ENCODE results near the gene DTNBP1.

DTNBP1 gene

DNA sequence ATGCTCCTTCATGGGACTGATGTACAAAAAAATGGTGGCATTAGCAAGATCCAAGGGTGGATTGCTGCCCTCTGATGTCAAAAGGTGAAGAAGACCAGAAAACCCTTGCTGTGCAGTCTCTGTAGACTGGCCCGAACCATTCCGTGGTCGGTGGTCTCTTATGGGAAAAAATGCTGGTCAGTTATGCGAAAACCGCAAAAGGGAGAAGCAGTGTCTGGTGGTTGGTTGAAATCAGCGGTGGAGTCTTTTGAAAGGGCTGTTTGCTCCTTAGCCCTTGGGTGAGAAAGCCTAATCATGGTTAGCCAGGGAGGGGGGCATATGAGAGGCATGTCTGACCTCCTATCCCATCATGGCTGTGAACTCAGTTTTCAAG, 108.1 kb downstream of the DTNBP1 start:
- no peak overlapping the region for H3K27ac ChIP-seq
- DNase-seq (ENCODE audit: low spot score): no peak
- ChIA-PET CTCF (no interaction called here), POLR2A (ENCODE audit: low non-redundant PET) (no interaction called here)
- TF ChIP-seq, protein P1, sequence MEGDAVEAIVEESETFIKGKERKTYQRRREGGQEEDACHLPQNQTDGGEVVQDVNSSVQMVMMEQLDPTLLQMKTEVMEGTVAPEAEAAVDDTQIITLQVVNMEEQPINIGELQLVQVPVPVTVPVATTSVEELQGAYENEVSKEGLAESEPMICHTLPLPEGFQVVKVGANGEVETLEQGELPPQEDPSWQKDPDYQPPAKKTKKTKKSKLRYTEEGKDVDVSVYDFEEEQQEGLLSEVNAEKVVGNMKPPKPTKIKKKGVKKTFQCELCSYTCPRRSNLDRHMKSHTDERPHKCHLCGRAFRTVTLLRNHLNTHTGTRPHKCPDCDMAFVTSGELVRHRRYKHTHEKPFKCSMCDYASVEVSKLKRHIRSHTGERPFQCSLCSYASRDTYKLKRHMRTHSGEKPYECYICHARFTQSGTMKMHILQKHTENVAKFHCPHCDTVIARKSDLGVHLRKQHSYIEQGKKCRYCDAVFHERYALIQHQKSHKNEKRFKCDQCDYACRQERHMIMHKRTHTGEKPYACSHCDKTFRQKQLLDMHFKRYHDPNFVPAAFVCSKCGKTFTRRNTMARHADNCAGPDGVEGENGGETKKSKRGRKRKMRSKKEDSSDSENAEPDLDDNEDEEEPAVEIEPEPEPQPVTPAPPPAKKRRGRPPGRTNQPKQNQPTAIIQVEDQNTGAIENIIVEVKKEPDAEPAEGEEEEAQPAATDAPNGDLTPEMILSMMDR (conservative IDR thresholded peaks at IDR 0.05; ENCODE audit: low read depth): no peak

DNA sequence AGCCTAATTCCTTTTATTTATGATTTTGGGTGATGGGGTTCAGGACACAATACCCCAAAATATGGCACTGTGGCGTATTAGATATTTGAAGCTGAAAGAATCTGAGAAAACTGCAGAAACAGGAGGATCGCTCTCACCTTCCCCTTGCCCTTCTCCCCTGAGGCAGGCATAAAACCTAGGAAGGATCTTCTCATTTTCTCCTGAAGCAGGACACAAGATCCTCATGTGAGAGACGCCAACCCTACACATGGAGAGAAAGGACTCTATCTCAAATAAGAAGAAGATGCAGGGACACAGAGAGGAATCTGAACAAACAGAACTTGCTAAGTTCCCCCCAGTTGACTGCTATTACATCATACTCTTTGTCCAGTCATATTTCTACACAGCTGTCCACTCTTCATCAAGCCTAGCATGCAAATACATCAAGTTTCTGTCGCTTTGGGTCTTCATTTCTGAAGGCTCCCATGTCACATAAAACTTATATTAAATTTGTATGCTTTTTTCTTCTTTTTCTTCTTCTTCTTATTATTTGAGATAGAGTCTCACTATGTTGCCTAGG, 109.0 kb downstream of the DTNBP1 start:
- DNase-seq (ENCODE audit: low spot score): no peak

DNA sequence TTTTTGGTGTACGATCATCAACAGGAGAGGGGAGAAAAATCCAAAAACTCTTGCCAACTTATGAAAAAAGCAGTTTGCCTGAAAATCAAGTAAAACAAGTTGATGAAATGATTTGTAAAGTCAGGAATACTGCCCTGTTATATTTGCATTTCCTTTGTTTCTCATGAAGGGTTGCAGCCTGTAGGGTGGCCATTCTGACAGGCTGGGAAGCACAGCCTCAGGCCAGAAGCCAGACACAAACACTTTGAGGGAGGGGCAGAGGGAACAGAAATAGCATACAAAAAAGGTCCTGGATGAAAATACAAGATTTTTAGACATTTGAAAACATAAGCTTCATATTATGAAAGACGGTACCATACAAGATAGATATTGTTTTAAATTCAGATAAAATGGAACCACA, 109.8 kb downstream of the DTNBP1 start:
- no peak overlapping the region for H3K27ac ChIP-seq
- no peak for DNase-seq (ENCODE audit: low spot score)
- TF ChIP-seq, protein P1 (conservative IDR thresholded peaks at IDR 0.05; ENCODE audit: low read depth): no peak
- ChIA-PET CTCF (interaction anchor here (0.6 to 0.7 kb wide), 3 partner anchors 18 to 56 kb away, joined by 3 read pairs; no protein-coding TSS in a partner anchor), POLR2A (ENCODE audit: low non-redundant PET) (no interaction called here)

More for the DNA sequence above, 109.0 kb downstream of the DTNBP1 start:
- ChIA-PET CTCF (no interaction called here), POLR2A (ENCODE audit: low non-redundant PET) (no interaction called here)
- no peak overlapping the region for H3K27ac ChIP-seq
- TF ChIP-seq, protein P1 (conservative IDR thresholded peaks at IDR 0.05; ENCODE audit: low read depth): no peak

DNA sequence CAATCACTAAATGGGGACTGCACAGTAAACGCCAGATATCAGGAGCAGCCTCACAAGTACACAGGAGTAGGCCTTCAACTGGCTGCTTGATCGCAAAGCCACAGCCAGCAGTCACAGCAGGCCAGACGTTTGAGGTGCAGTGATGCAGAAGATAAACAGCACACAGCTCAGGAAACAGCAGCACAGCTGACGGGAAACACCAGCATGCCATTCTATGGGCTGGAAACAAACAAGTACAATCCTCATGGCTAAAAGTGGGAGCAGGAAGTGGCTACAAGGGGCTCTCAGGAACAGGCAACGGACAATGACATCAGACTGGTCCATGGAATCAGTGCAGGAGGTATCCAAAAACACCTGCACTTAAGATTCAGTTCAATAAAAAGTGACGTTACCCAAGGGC, 111.0 kb downstream of the DTNBP1 start:
- no peak overlapping the region for H3K27ac ChIP-seq
- TF ChIP-seq, protein P1 (conservative IDR thresholded peaks at IDR 0.05; ENCODE audit: low read depth): no peak
- no peak for DNase-seq (ENCODE audit: low spot score)
- ChIA-PET CTCF (no interaction called here), POLR2A (ENCODE audit: low non-redundant PET) (no interaction called here)

DNA sequence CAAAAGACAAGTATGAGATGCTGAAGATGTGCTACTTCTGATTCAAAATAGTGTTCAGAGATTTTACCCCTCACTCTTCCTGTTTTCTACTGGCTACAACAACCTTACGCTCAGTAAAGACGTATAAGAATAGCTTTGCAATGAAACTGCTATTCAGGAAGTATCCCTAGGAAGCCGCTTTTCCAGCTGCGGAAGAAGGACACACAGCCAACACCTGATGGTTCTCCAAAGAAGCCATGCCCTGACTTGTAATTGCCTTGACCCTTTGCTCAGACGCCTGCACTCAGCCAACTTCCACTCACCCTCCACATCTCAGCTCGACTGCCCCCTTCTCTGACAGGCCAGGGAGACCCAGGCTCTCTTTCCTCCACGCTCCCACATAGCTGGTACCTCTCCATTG, 111.6 kb downstream of the DTNBP1 start:
- H3K27ac ChIP-seq: no peak overlapping the region
- TF ChIP-seq, protein P1 (conservative IDR thresholded peaks at IDR 0.05; ENCODE audit: low read depth): no peak
- DNase-seq (ENCODE audit: low spot score): no peak
- ChIA-PET CTCF (no interaction called here), POLR2A (ENCODE audit: low non-redundant PET) (no interaction called here)

DNA sequence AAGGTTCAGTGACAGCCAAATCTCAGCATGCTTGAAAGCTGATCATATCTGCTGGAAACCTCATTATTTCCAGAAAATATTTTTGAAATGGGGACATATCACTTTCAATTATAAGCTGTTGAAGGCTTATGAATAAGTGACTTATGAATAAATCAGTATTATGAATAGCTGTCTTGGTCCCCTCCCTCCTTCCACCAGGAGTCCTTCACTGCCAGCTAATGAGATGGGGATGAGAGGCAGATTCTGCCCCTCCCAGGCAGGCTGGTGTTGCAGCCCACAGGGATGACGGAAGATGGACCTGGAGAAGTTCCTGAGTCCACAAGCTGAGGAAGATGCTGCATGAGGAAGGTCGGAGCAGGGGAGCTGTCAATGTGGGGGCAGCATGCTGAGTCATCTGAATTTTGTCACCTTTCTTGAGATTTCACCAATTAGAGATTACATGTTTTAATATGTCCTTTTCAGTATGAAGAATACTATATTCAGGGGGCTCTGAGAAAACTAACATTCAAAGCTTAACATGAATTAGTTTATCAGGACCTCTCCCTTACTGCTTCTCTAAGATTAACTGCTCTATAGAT, 112.2 kb downstream of the DTNBP1 start:
- ChIA-PET CTCF (interaction anchor here (0.6 to 0.7 kb wide), 2 partner anchors 21 to 81 kb away, joined by 3 read pairs; no protein-coding TSS in a partner anchor), POLR2A (ENCODE audit: low non-redundant PET) (no interaction called here)
- DNase-seq (ENCODE audit: low spot score): no peak
- H3K27ac ChIP-seq: no peak overlapping the region
- TF ChIP-seq, protein P1 (conservative IDR thresholded peaks at IDR 0.05; ENCODE audit: low read depth): no peak

Data from RWPE1 (cell line).